Mesendoderm (in vitro differentiated cells): ENCODE results near the gene GM2A.

ENCODE experiments used
- DNase-seq: peaks from one replicate; pipeline ENCODE4 v3.0.0; 2013
- H2AK5ac ChIP-seq: 2 replicates; pipeline ENCODE4 v1.6.1; 2013; ENCODE audit warnings: low read length, inconsistent platforms
- H2BK120ac ChIP-seq: 2 replicates; pipeline ENCODE4 v1.6.1; 2013; ENCODE audit warnings: low read depth, mild to moderate bottlenecking, low read length, moderate library complexity, mixed read lengths
- H2BK15ac ChIP-seq: replicated peaks from 2 replicates; pipeline ENCODE4 v1.6.1; 2013; ENCODE audit warnings: low read depth, mild to moderate bottlenecking, moderate library complexity
- H2BK5ac ChIP-seq: 2 replicates; pipeline ENCODE4 v1.6.1; 2013; ENCODE audit warnings: low read length, inconsistent platforms
- H3K18ac ChIP-seq: 2 replicates; pipeline ENCODE4 v1.6.1; 2013; ENCODE audit warnings: mild to moderate bottlenecking, low read length, mixed read lengths
- H3K23ac ChIP-seq: one replicate; pipeline ENCODE4 v1.6.1; 2013; ENCODE audit warnings: low read length
- H3K27ac ChIP-seq: 2 replicates; pipeline ENCODE4 v1.5.1; 2013; ENCODE audit warnings: low read depth, mild to moderate bottlenecking, inconsistent platforms, low read length, moderate library complexity
- H3K27me3 ChIP-seq: 2 replicates; pipeline ENCODE4 v1.6.1; 2013; ENCODE audit warnings: low read length, control low read depth, mild to moderate bottlenecking, inconsistent platforms; ENCODE audit not compliant: insufficient read depth, poor library complexity
- H3K36me3 ChIP-seq: 2 replicates; pipeline ENCODE4 v1.6.1; 2013; ENCODE audit warnings: low read length, inconsistent platforms; ENCODE audit not compliant: control insufficient read depth, insufficient read depth
- H3K4ac ChIP-seq: one replicate; pipeline ENCODE4 v1.6.1; 2013; ENCODE audit warnings: low read depth, mild to moderate bottlenecking, low read length, moderate library complexity
- H3K4me1 ChIP-seq: 2 replicates; pipeline ENCODE4 v1.6.1; 2013; ENCODE audit warnings: low read depth, low read length, inconsistent platforms; ENCODE audit not compliant: control insufficient read depth
- H3K4me2 ChIP-seq: 2 replicates; pipeline ENCODE4 v1.6.1; 2013; ENCODE audit warnings: low read length
- H3K4me3 ChIP-seq: 2 replicates; pipeline ENCODE4 v1.5.1; 2013; ENCODE audit warnings: mild to moderate bottlenecking, low read length
- H3K56ac ChIP-seq: one replicate; pipeline ENCODE4 v1.6.1; 2013; ENCODE audit warnings: low read length
- H3K79me1 ChIP-seq: 2 replicates; pipeline ENCODE4 v1.6.1; 2013; ENCODE audit warnings: low read length, inconsistent platforms
- H3K79me2 ChIP-seq: 2 replicates; pipeline ENCODE4 v1.6.1; 2013; ENCODE audit warnings: mild to moderate bottlenecking, low read length; ENCODE audit not compliant: control insufficient read depth, insufficient read depth
- H3K9ac ChIP-seq: 2 replicates; pipeline ENCODE4 v1.6.1; 2013; ENCODE audit warnings: low read length, inconsistent platforms
- H4K5ac ChIP-seq: one replicate; pipeline ENCODE4 v1.6.1; 2013; ENCODE audit warnings: low read length
- H4K8ac ChIP-seq: one replicate; pipeline ENCODE4 v1.6.1; 2013; ENCODE audit warnings: low read depth, mild to moderate bottlenecking, control low read depth, low read length, moderate library complexity
- WGBS: extraction: QIAGEN DNeasy Blood & Tissue Kit; methylation state at CpG from one replicate; pipeline ENCODE4 v1.1.7; 2013; ENCODE audit warnings: low lambda C conversion rate, missing lambda C conversion rate; ENCODE audit not compliant: insufficient coverage; ENCODE audit errors: extremely low coverage; 5-methylcytosine and 5-hydroxymethylcytosine counted together

The GM2A gene

GRCh38 chr5:151317871-151318270 is 64.9 kb downstream of the GM2A start:
- no CpG with 5 or more reads among the region's 2 CpGs for WGBS
- Histone ChIP-seq H3K4me2 (no peak overlapping the region), H3K9ac (no peak overlapping the region), H3K4me3 (no peak overlapping the region), H4K8ac (no peak overlapping the region), H3K18ac (no peak overlapping the region), H4K5ac (no peak overlapping the region), H3K79me1 (no peaks in the 10 kb centered on the region), H2BK120ac (no peak overlapping the region), H3K36me3 (no peaks in the 10 kb centered on the region), H3K79me2 (no peaks in the 10 kb centered on the region), H2AK5ac (no peak overlapping the region), H3K4me1 (peaks cover 6% of the 10 kb centered on the region), H3K23ac (no peak overlapping the region), H3K27me3 (no peaks in the 10 kb centered on the region), H2BK15ac (no peak overlapping the region), H3K56ac (no peak overlapping the region), H2BK5ac (no peak overlapping the region), H3K27ac (no peak overlapping the region), H3K4ac (no peak overlapping the region)
- DNase-seq = no peak

- no peak overlapping the region for H3K27ac ChIP-seq
- H2BK120ac ChIP-seq = no peak overlapping the region
- no peak overlapping the region for H4K5ac ChIP-seq
- no peaks in the 10 kb centered on the region for H3K79me1 ChIP-seq
- peaks cover under 1% of the 10 kb centered on the region for H3K4me1 ChIP-seq
- no peak overlapping the region for H3K4me2 ChIP-seq
- no peak overlapping the region for H2AK5ac ChIP-seq
- peak; percentile 59 for DNase-seq
- no CpG with 5 or more reads among the region's 2 CpGs for WGBS
- no peak overlapping the region for H3K18ac ChIP-seq
- H2BK5ac ChIP-seq = no peak overlapping the region
- H3K56ac ChIP-seq = no peak overlapping the region
- no peak overlapping the region for H3K4me3 ChIP-seq
- H3K27me3 ChIP-seq = no peaks in the 10 kb centered on the region
- no peak overlapping the region for H2BK15ac ChIP-seq
- no peak overlapping the region for H3K9ac ChIP-seq
- H4K8ac ChIP-seq = no peak overlapping the region
- H3K36me3 ChIP-seq = no peaks in the 10 kb centered on the region
- no peak overlapping the region for H3K23ac ChIP-seq
- no peaks in the 10 kb centered on the region for H3K79me2 ChIP-seq
- no peak overlapping the region for H3K4ac ChIP-seq
Measured at GRCh38 chr5:151318850-151319732, 66.1 kb downstream of the GM2A start.
